KMS-11 (cell line): ENCODE measurements around the gene PTGIS.

Source experiments
- H2AFZ ChIP-seq: fragments of 200-600 bp; sonication (generic); 2 replicates; pipeline ENCODE4 v1.6.1; 2016; ENCODE audit warnings: antibody characterized with exemption, mixed run types, low read depth
- H3K27ac ChIP-seq: fragments of 200-600 bp; sonication (generic); 2 replicates; pipeline ENCODE4 v1.6.1; 2016; ENCODE audit warnings: mild to moderate bottlenecking, mixed run types
- H3K27me3 ChIP-seq: fragments of 200-600 bp; sonication (generic); 2 replicates; pipeline ENCODE4 v1.6.1; 2017; ENCODE audit warnings: mild to moderate bottlenecking, low read depth, mixed run types, moderate library complexity; ENCODE audit not compliant: insufficient read depth
- H3K36me3 ChIP-seq: fragments of 200-600 bp; sonication (generic); 2 replicates; pipeline ENCODE4 v1.6.1; 2017; ENCODE audit warnings: mild to moderate bottlenecking, mixed run types; ENCODE audit not compliant: insufficient read depth
- H3K4me1 ChIP-seq: fragments of 200-600 bp; sonication (generic); 2 replicates; pipeline ENCODE4 v1.6.1; 2016; ENCODE audit warnings: mild to moderate bottlenecking, low read depth, mixed run types; ENCODE audit not compliant: poor library complexity, severe bottlenecking
- H3K4me2 ChIP-seq: fragments of 200-600 bp; sonication (generic); 2 replicates; pipeline ENCODE4 v1.7.0; 2016; ENCODE audit warnings: mild to moderate bottlenecking, mixed run types
- H3K4me3 ChIP-seq: fragments of 200-600 bp; sonication (generic); IDR thresholded peaks from 2 replicates; pipeline ENCODE4 v1.6.1; 2017; ENCODE audit warnings: low read depth, low read length, mixed read lengths; ENCODE audit not compliant: insufficient read depth
- H3K79me2 ChIP-seq: fragments of 200-600 bp; sonication (generic); 2 replicates; pipeline ENCODE4 v1.6.1; 2016; ENCODE audit warnings: low read depth, mixed run types; ENCODE audit not compliant: insufficient read depth
- H3K9ac ChIP-seq: fragments of 200-600 bp; sonication (generic); 2 replicates; pipeline ENCODE4 v1.6.1; 2016; ENCODE audit warnings: mild to moderate bottlenecking, mixed run types
- H4K20me1 ChIP-seq: fragments of 200-600 bp; sonication (generic); 2 replicates; pipeline ENCODE4 v1.6.1; 2016; ENCODE audit warnings: mild to moderate bottlenecking, mixed run types; ENCODE audit not compliant: insufficient read depth
- TF ChIP-seq, protein P1 (sequence below): fragments of 200-600 bp; sonication (generic); conservative IDR thresholded peaks from 2 replicates; pipeline ENCODE4 v1.6.1; 2017; ENCODE audit warnings: low read depth, mild to moderate bottlenecking, antibody characterized with exemption, low read length, moderate library complexity, mixed read lengths

PTGIS gene

DNA sequence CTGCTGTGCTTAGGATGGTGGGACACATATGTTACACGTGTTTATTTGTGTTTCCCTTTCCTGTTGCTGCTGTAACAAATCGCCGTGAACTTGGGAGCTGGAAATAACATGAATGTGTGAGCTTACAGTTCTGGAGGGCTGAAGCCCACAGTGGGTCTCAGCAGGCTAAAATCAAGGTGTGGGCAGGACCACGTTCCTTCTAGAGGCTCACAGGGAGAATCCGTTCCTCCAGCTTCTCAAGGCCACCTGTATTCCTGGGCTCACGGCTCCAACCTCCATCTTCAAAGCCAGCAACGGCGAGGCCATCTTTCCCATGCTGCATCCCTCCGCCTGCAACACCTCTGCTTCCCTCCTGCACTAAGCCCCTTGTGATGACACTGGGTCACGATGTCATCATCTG lies 27.4 kb upstream of the PTGIS start:
- Histone ChIP-seq H3K4me1 (peaks cover 13% of the 10 kb centered on the region), H3K4me2 (no peak overlapping the region), H3K9ac (no peak overlapping the region), H3K79me2 (no peaks in the 10 kb centered on the region), H3K4me3 (no peak overlapping the region), H3K36me3 (no peaks in the 10 kb centered on the region), H3K27ac (no peak overlapping the region), H3K27me3 (peaks cover 6% of the 10 kb centered on the region; the same call in 1 of the 2 replicates), H2AFZ (no peak overlapping the region), H4K20me1 (no peaks in the 10 kb centered on the region)
- TF ChIP-seq, protein P1, sequence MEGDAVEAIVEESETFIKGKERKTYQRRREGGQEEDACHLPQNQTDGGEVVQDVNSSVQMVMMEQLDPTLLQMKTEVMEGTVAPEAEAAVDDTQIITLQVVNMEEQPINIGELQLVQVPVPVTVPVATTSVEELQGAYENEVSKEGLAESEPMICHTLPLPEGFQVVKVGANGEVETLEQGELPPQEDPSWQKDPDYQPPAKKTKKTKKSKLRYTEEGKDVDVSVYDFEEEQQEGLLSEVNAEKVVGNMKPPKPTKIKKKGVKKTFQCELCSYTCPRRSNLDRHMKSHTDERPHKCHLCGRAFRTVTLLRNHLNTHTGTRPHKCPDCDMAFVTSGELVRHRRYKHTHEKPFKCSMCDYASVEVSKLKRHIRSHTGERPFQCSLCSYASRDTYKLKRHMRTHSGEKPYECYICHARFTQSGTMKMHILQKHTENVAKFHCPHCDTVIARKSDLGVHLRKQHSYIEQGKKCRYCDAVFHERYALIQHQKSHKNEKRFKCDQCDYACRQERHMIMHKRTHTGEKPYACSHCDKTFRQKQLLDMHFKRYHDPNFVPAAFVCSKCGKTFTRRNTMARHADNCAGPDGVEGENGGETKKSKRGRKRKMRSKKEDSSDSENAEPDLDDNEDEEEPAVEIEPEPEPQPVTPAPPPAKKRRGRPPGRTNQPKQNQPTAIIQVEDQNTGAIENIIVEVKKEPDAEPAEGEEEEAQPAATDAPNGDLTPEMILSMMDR: no peak

DNA sequence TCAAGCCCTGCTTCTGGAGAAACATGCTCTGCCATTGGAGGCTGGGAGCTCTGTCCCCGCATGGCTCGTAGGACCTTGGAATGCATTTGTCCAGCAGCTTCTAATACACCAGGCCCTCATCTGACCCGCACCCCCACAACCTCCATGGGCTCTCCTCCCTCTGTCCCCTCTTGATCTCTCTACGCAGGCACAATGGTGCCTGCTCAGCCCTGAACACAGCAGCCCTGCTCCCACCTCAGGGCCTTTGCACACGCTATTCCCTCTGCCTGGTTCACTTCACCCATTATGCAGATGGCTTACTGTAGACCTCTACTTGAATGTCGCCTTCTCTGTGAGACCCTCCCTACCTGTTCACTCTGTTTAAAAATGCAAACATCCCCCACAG lies 27.0 kb upstream of the PTGIS start:
- Histone ChIP-seq H3K9ac (no peak overlapping the region), H3K79me2 (no peaks in the 10 kb centered on the region), H3K4me3 (no peak overlapping the region), H3K27me3 (peaks cover 6% of the 10 kb centered on the region; the same call in 1 of the 2 replicates), H3K4me1 (peaks cover 13% of the 10 kb centered on the region), H2AFZ (no peak overlapping the region), H3K27ac (no peak overlapping the region), H4K20me1 (no peaks in the 10 kb centered on the region), H3K36me3 (no peaks in the 10 kb centered on the region), H3K4me2 (no peak overlapping the region)
- TF ChIP-seq, protein P1: no peak

DNA sequence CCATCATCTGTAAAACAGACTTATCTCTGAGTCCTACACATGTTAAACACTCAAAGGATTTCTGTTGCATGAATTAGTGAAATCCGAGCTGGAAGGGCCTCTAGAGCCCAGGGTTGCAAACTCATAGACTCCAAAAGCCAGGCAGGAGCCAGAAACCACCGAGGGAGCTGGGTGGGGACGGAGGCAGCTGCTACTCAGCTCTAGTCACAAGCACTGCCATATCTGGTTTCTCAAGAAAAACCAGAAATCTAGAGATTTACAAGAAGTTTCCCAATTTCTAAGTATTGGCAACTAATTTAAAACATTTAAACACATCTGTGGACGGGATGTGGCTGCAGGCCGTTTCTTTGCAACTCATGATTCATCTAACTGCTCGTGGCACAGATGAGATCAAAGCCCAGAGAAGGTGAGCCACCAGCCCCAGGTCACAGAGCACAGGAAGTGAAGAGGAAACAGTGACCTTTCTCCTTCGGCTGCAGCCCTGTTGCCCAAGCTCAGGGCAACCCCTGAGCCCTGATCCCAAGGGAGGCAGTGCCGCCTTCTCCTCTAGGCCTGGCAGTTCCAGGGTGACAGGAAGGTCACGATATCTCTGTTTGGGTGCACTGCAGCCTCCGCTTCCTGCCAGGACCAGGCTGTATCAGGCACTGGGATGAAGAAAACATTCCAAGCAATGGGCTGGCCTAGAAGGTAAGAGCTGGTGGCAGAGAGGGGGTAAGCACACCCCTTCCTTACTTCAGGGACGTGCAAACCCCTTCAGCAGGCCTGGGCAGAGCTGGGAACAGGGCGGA lies 26.4 kb upstream of the PTGIS start:
- H4K20me1 ChIP-seq: no peaks in the 10 kb centered on the region
- TF ChIP-seq, protein P1: no peak
- no peaks in the 10 kb centered on the region for H3K79me2 ChIP-seq
- H3K36me3 ChIP-seq: no peaks in the 10 kb centered on the region
- H3K27ac ChIP-seq: no peak overlapping the region
- no peak overlapping the region for H3K9ac ChIP-seq
- no peak overlapping the region for H2AFZ ChIP-seq
- H3K4me2 ChIP-seq: no peak overlapping the region
- H3K27me3 ChIP-seq: peaks cover 6% of the 10 kb centered on the region; the same call in 1 of the 2 replicates
- peaks cover 13% of the 10 kb centered on the region for H3K4me1 ChIP-seq
- H3K4me3 ChIP-seq: no peak overlapping the region

DNA sequence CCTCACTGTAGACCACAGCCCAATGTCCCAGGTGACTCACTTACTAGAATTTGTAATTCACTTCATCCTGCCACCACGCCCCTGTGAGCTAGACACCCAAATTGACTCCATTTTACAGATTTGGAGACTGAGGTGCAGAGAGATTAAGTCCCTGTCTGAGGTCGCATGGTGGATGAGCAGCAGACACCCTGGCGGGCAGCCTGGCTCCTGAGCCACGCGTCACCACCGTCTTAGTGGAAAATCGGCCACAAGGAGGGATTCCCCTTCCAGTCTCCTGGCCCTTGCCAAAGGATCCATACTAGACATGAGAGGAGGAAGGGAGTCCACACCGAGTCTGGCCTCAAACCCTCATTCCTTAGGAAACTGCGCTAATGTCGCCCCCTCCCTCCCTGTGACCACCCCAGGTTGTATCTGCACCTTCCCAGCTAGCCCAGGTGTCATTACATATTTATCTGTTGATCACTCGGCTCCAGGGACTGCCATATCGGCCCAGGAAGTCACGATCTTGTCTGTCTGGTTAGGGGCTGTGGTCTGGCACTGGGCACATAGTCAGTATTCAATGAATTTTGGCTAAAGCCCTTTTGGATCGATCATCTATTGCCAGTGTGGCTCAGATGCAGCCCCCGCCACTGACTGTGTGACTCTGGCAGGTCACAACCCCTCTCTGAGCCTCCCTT lies 25.7 kb upstream of the PTGIS start:
- Histone ChIP-seq H3K27me3 (peaks cover 6% of the 10 kb centered on the region; the same call in 1 of the 2 replicates), H3K79me2 (no peaks in the 10 kb centered on the region), H3K4me1 (peaks cover 13% of the 10 kb centered on the region), H3K4me3 (no peak overlapping the region), H3K4me2 (no peak overlapping the region), H3K36me3 (no peaks in the 10 kb centered on the region), H4K20me1 (no peaks in the 10 kb centered on the region), H3K27ac (no peak overlapping the region), H2AFZ (no peak overlapping the region), H3K9ac (no peak overlapping the region)
- TF ChIP-seq, protein P1: no peak
